Measurements from ENCODE around the gene RRP8.
A peak's percentile ranks its signal among the peaks of the same experiment; 100 is the strongest.

RRP8 gene

DNA sequence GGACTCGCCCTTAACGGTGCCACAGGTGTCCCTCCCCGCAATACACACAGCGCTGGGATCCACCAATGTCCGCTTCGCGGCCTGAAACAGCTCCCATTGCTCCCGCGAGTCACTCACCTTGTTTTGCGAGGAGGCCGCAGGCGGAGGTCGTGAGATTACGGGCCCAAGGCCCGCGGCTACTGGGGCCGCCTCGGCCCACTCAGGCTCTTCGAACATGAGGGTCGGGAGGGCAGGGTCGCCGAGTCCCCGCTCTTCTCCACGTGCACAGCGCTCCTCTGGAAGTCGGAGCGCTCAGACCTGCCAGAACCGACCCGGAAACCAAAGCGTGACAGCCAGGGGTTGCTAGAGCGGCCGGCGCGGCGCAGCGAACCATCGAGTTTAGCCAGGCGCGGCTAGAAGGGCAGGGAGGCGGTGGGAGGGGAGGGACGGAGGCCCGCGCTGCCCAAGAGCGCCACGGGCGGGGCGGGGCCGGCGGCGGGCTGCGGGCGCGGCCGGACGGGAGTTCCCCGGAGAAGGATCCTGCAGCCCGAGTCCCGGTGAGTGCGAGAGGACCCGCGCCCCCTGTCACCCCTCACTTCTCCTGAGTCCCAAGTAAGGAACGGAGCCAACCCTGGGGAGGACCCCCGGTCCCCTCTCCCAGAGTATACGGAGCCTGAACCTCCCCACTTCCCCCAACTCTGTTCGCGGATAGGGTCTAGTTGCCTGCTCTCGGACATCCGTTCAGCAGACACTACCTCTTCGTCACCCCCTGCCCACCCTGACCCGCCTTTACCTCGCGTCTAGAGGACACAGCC lies at the start of gene RRP8, which contains the start of gene ILK:
TSS of gene RRP8 (minus strand) at position 330 of the 794 bp plus-strand sequence. CDS start at position 216, 114 bp downstream.
TSS of gene ILK (plus strand) at position 488 of the 794 bp plus-strand sequence. CDS start 498 bp downstream, outside the sequence.
- DNase-seq (ENCODE audit: low read depth in 2 of 2) = peak; percentile 73 to 84

DNA sequence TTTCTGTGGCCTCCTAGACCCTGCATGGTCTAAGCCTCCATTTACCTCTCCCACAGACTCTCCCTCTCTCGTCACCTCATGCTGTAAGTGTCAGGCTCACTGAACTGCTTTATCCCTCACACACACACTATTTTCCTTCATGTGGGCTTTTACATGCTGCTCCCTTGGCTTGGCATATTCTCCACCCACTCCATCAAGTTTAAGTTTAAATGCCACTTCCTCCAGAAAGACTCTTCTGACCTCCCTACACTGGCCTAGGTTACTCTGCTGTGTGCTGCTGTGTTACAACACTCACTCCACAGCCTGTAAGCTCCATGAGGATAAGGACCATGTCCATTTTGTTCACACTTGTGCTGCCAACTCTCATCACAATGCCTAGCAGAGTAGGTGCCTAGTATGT lies 49.7 kb upstream of the RRP8 start:
- no peak for DNase-seq (ENCODE audit: low read depth in 2 of 2)

DNA sequence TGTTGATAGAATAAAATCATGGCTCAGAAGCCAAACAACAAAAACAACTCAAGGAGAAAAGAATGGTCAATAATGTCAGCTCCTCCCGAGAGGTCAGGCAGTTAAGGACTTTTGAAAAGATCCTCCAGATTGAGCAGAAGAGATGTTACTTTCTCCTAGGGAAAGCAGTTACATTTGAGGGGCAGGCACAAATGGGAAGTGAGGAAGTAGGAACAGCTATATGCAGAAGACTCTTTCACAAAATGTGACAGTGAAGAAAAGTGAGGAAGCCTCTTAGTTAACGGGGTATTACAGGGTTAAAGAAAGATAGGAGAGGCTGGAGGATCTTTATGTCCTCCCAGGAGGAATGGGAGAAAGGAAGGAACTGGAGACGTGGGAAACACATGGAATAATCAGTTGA lies 48.8 kb upstream of the RRP8 start:
- DNase-seq (ENCODE audit: low read depth in 2 of 2) = no peak

DNA sequence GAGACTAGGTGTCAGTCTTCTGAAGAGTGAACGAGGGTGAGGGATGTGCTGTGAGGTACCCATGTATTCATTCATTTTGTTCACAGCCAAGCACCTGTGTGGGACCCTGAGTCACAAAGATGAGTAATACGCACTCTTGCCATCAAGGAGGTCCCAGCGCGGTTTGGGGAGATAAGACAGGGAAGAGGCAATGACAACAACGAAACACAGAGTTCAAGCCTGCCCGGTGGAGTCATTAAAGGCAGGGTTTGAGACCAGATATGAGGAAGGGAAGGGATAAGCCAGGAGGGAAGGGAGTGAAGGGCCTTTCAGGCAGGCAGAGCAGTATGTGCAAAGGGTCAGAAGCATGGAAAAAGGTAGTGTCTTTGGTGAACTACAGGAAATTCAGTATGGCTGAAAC lies 47.6 kb upstream of the RRP8 start:
- peak in 1 of 2 donors; percentile 19 for DNase-seq (ENCODE audit: low read depth in 2 of 2)

DNA sequence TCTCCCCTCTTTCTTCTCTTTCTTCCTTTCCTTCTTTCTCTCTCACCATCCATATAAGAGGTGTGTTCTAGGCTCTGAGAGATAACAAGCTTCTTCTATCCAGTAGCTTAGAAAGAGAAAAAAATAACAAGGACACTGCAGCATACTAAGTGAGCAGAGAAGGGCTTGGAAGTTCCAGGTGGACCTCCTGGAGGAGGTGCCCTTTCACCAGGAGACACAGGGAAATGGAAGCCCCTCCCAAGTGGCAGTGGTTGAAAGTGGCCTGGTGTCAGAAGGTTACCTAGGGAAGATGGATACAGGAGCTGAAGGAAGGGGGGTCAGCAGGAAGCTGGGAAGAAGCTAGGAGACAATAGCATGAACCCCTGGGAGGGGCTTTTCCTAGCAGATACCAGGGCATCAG lies 46.7 kb upstream of the RRP8 start:
- no peak for DNase-seq (ENCODE audit: low read depth in 2 of 2)

DNA sequence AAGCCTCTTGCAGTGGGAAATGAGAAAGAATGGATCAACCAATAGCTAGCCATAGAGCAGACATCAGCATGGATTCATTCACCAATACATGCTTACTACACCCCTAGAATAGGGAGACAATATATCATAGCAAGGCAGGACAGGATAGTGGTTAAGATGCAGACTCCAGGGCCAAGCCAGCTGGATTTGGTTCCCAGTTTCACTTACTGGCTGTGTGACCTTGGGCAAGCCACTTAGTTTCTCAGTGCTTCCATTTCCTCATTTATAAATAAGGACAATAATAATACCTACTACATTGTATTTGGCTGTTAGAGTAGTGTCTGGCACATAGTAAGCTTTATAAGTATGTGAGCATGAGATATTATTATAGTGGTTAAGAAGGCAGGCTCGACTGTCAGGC lies 45.1 kb upstream of the RRP8 start:
- no peak for DNase-seq (ENCODE audit: low read depth in 2 of 2)

DNA sequence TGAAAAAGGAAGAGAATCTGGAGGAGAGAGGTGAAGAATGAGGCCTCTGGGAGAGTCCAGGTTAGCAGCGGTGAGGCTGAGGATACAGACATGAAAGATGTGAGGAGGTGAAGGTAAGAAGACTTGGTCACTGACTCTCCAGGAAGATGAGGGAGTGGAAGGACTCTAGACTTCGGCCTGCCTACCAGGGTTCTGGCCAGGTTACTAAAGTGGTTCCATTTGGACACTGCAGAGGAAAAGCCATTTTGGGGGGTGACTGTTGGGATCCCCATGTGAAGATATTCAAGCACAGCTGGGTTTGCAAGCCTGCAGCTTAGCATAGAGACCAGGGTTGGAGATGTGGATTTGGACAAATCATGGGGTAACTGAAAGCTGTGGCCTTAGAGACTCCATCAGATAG lies 44.4 kb upstream of the RRP8 start:
- DNase-seq (ENCODE audit: low read depth in 2 of 2) = no peak

DNA sequence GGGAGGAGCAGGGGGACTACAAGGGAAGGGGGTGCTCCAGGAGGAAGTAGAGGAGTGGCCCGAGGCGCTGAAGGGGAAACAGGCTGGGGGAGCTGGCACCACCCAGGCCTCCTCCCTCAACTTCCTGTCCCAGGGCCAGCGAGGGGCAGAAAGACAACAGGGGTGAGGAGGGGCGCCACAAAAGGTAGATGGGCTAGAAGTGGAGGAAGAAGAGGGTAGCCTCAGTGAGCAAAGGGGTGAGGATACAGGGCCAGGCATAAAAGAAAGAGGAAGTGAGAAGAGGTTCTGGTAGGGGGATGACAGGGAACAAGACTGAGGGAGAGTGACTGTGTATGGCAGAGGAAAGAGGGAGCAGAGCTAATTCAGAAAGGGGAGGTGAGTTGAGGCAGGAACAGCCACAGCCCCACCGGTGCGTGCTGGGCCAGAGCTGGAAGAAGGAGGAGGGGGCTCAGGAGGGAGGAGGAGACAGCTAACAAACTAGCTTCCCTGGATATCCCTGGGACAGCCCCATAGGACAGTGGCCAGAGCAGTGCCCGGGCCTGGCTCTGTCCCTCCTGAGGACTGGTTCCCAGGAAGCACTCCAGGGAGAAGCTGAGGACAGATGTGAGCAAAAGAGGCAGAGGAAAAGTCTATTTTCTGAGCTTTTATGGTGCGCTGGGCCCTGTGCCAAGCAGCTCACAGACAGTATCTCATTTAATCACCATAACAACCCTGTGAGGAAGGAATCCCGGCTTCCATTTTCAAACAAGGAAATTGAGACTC lies 43.7 kb upstream of the RRP8 start:
- DNase-seq (ENCODE audit: low read depth in 2 of 2) = no peak

DNA sequence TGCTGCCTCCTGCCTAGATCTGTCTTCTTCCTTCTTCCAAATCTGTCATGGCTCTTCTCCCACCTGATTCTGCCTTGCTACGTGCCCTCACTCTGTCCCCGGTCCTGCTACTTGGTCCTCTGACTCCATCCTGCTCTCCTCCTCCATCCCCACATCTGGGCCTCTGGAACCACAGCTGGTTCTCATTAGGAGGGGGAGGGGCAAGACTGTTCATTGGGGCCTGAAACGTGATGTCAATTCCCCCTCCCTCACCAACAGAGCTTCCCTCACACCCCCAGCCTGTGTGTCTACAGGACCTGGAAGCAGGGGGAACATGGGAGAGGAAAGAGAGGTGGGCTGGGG lies 43.1 kb upstream of the RRP8 start:
- no peak for DNase-seq (ENCODE audit: low read depth in 2 of 2)

DNA sequence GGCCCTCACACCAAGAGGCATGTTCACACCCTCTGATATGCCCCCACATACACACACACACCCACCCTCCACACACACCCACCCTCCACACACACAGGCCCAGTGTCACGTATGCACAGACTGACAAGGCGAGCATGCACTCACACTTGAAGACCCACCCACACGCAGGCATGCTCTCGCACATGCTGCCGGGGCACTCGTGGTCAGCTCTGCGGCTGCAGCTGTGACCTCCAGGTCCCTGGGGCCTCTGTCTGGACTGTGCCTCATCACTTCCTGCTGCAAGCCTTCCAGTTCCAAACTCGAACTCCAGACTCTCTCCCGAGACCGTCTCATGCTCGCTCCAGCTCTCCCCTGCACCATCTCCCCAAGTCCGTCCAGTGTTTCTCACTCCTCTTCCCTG lies 42.7 kb upstream of the RRP8 start:
- DNase-seq (ENCODE audit: low read depth in 2 of 2) = no peak

DNA sequence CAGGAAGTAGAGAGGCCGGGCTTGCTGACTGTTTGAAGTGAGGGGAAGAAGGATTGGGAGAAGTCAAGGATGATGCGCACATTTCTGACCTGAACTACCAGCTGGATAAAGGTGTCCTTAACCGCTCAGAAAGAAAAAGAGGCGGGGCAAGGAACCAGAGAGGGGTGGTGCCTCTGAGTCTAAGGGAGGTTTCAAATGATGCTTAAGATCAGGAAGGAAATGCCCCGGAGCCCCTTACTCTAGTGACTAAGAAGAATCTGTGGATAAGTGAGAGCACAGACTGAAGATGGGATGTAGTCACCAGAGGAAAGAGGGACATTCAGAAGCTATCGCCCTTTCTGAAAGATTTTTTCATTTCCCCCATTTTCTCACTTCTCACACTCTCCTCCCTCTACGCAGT lies 39.5 kb upstream of the RRP8 start:
- no peak for DNase-seq (ENCODE audit: low read depth in 2 of 2)

DNA sequence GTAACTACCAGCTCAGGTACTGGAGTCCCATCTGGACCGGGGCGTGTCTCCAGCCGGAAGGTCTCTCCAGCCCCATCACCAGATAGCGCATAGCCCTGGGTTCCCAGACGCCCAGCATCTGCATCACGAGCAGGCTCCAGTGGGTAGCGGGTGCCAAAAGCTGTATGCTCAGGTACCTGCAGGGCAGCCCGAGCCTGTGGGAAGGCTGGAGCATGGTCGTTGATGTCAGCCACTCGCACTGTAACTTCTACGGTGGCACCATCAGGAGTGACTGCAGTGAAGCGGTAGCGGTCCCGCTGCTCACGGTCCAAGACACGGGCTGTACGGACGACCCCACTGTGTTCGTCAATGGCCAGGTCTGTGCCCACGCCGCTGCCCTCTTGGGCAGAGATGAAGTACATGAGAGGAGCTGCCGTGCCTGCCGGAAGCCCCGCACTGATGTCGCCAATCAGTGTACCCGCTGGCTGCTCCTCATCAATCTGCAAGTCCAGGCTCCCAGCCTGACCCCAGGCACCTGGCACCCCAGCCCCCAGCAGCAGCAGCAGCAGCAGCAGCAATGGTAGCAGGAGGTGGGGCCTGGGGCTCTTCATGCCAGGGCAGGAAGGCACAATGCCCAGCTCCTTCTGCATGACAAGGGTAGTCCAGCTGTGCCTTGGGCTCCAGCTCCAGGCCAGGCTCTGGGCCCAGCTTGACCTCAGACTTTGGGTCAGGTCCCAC lies 37.7 kb upstream of the RRP8 start:
- DNase-seq (ENCODE audit: low read depth in 2 of 2) = no peak

DNA sequence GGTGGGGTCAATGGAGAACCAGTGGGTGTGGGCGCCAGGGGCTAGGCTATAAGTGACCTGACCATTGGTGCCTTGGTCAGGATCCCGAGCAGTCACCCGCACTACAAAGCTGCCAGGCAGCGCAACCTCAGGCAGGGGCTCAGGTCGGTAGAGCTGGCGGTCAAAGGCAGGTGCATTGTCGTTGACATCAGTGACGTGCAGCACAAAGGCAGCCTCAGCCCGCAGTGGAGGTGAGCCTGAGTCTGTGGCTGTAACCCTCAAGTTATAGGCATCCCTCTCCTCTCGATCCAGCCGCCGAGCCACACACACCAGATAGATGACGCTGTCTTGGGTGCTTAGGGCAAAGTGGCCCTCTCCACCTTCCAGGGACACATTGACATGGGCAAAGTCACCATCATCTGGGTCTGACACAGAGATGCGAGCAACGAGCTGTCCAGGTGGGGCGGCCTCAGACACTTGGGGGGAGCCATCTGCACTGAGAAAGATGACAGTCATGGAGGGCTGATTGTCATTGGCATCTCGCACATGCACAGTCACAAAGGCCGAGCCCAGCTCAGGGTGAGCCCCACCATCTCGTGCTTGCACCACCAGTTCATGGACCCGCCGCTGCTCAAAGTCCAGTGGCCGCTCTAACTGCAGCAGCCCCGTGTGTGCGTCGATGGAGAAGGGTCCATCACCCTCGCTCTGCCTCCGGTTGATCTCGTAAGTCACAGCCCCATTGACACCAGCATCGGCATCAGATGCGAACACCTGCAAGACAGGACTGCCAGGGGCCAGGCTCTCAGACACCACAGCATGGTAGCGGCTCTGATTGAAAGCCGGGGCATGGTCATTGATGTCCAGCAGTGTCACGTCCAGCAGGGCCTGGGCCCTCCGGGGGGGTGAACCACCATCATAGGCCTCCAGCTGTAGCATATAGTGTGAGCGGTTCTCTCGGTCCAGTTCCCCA lies 36.9 kb upstream of the RRP8 start:
- DNase-seq (ENCODE audit: low read depth in 2 of 2) = no peak

DNA sequence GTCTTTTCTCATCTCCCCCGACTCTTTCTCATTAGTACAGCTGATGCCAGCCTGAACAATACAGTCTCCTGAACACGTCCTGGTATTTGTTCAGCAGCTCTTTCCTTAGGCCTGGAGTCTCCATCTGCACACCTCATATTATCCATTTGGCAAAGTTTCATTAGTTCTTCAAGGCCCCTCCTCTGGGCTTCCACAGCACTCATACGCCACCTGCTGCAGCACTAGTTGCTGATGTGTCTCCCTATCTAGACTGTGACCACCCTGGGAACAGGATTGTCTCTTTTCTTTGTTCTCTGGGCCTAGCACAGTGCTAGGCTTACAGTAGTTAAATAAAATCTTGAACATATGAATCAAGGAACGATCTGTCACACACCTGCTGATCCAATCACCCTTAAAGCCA lies 35.0 kb upstream of the RRP8 start:
- no peak for DNase-seq (ENCODE audit: low read depth in 2 of 2)

DNA sequence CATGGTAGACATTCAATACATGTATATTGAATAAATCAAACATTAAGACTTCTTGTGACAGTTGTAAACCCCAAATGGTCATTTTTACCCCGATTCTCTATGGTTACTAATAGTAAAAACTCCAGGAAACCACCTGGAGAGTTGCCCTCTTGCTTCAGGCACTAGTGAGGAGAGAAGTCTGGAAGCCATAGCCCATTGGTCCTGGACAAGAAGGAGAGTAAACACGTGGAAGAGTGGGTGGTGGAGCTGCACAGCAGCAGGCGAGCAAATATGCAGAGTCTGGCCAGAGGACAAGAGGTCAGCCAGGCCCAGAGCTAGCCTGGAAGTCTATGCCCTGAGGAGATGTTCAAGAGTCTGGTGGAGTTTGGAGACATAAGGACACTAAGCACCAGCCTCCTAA lies 34.5 kb upstream of the RRP8 start:
- DNase-seq (ENCODE audit: low read depth in 2 of 2) = no peak

DNA sequence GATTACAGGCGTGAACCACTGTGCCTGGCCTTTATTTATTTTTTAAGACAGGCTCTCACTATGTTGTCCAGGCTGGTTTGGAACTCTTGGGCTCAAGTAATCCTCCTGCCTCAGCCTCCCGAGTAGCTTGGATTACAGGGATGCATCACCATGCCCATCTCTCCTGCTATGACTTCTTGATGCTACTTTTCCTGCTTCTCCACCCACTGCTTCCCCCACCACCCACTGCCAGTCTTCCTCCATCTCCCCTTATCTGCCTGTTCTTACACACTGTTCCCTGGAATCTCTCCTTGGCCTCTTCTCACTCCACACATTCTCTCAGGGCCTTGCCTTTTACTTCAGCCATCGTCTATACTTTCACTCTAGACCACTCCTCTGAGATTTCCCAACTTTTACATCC lies 33.1 kb upstream of the RRP8 start:
- no peak for DNase-seq (ENCODE audit: low read depth in 2 of 2)

DNA sequence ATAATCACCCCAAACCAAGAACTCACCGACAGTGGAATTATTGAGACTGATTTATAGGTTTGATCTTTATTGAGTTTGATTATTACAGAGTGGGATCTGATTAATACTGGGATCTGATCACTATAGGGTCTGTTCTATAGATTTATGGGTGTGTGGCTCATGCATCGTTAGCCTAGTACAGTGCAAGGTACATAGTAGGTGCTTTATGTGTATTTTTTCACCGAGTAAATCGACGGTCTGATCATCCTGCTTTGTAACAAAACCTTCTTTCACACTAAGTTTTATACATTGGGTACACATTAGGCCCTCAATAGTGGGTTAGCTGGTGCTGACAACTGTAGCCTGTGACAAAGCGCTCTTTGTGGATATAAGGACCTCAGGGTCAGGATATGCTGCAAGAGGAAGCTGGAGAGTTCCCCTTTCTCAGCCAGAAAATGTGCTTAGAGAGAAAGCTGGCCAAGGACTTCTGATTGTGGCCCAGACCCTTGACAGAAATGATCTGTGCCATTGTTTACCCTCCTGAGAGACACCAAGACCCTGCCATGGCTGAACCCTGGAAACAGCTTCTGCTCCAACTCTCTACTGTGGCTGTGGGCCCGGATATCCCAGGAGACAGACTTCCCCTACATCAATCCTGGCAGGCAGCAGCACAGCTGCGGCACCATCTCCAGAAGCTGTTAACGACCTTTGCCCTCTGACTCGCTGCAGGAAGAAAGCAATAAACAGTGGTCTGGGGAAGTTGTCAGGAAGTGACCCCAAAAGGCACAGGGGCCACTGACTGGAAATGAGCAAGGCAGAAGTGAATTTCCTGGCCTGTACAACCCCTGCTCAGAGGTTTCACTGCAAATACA lies 31.9 kb upstream of the RRP8 start:
- no peak for DNase-seq (ENCODE audit: low read depth in 2 of 2)

DNA sequence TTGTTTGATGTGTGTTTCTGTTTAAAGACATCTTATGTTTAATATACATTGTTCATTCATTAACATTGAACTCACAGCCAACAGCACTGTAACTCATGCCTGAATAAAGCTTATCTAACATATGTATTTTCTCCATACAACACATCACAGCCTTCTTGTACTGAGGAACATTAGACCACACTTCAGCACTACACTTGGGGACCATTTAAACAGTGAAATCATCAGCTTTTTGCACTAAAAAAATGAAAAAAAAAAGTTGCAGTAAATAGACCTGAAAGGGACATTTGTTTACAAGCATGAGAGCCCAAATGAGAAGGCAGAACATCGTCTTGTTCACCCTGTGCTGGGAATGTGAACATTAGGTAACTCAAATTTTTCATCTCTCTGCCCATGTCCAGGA lies 31.1 kb upstream of the RRP8 start:
- no peak for DNase-seq (ENCODE audit: low read depth in 2 of 2)

DNA sequence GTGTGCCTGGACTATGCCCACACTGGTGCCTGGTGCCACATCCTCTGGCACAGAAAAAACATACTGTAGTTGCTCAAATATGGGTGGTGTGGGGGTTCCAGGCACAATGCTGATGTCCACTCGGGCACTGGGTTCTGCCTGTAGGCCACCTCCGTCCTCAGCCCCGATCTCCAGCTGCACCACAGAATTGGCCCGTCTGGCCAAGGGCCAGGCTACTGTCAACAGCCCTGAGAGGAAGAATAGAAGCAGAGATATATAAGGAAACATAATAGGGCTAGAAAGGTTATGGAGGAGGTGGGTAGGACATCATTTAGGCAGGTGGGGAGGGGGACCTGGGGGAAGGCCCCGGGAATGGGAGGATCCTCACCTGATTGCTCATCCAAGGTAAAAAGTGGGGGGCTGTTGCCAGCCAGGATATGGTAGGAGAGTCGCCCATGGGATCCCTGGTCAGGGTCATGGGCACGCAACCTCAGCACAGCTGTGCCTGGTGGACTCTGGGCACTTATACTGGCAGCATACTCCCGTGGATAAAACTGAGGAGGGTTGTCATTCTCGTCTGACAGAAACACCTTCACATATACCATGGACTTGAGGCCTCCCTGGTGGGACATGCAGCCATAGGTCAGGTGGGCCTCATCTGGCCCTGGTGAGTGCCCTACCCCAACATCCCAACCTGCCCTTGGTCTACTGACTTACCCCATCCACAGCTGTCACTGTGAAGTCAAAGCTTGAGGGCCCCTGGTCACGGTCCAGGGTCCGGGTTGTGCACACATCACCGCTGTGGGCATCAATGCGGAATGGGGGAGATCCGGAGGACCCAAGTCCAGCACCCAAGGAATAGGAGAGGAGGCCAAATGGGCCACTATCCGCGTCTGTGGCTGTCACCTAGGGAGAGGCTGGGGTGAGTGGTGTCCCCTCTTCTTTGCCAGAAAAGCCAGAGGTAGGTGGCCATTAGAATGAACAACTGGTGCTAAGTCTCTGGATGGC lies 30.3 kb upstream of the RRP8 start:
- no peak for DNase-seq (ENCODE audit: low read depth in 2 of 2)
